Prostate gland (tissue), 2 donors: ENCODE data around the gene TOR1AIP1. TPM values are rescaled to one million over a fixed set of nuclear protein-coding genes. Genes with fewer than 3 reads are reported as not detected.
"Not testable (repeated sequence)": the region's sequence is repeated elsewhere in the genome, so short reads cannot be mapped to it uniquely, and the experiment has no call there.

Source experiments
- DNase-seq: peaks from one replicate; pipeline ENCODE4 v3.0.0-alpha.2; 2019; ENCODE audit warnings: low spot score
- H3K27ac ChIP-seq, 2 donors: fragments of 200-600 bp; sonication (generic); 2 replicates each; pipeline ENCODE4 v1.5.1; 2017 to 2019
- H3K27me3 ChIP-seq: fragments of 200-600 bp; sonication (generic); replicated peaks from 2 replicates; pipeline ENCODE4 v1.5.1; 2019; ENCODE audit not compliant: insufficient read depth
- H3K36me3 ChIP-seq, 2 donors: fragments of 200-600 bp; sonication (generic); 1 replicate in 1 of 2; 2 replicates in 1 of 2; pipeline versions ENCODE4 v1.5.1 to v1.8.1; 2017 to 2019
- H3K4me1 ChIP-seq: fragments of 200-600 bp; sonication (generic); replicated peaks from 2 replicates; pipeline ENCODE4 v1.5.1; 2019
- H3K4me3 ChIP-seq, 2 donors: fragments of 200-600 bp; sonication (generic); 2 replicates each; pipeline ENCODE4 v1.5.1; 2017 to 2019
- H3K9me3 ChIP-seq: fragments of 200-600 bp; sonication (generic); 2 replicates; pipeline ENCODE4 v1.5.1; 2017
- POLR2A ChIP-seq: fragments of 450-650 bp; IDR thresholded peaks from one replicate; pipeline ENCODE4 v1.6.1; 2016; ENCODE audit warnings: antibody characterized with exemption, mild to moderate bottlenecking
- POLR2AphosphoS5 ChIP-seq: sonication (generic); formaldehyde crosslinking; IDR thresholded peaks from one replicate; pipeline ENCODE4 v1.6.1; 2017; ENCODE audit warnings: antibody characterized with exemption
- WGBS: methylation state at CpG from one replicate; pipeline ENCODE4 v1.1.5; 2018; 5-methylcytosine and 5-hydroxymethylcytosine counted together
- intact Hi-C: fragments of 100-400 bp; cut with DNase I; formaldehyde crosslinking; loops from one replicate; pipeline ENCODE4 v1.14.2; 2022
- total RNA-seq, 2 donors: library from RNA; depleted of rRNA; stranded (reverse); fragments of >200 nt; gene quantifications; one replicate each; pipeline ENCODE4 v1.1.0, GENCODE V29; 2016
- TF ChIP-seq, protein P1 (sequence below), 4 experiments: fragments of 200-600 bp in 2 of 4; fragments of 450-650 bp in 2 of 4; sonication (generic) in 2 of 4; IDR thresholded peaks; 1 replicate in 3 of 4; 2 replicates in 1 of 4; pipeline ENCODE4 v1.5.1; 2016 to 2019; ENCODE audit warnings: antibody characterized with exemption in 4 of 4, mild to moderate bottlenecking in 2 of 4, moderate library complexity in 2 of 4

The TOR1AIP1 gene
- total RNA-seq, 2 donors from 2014 or later, result 81.7 to 86.4 TPM

DNA sequence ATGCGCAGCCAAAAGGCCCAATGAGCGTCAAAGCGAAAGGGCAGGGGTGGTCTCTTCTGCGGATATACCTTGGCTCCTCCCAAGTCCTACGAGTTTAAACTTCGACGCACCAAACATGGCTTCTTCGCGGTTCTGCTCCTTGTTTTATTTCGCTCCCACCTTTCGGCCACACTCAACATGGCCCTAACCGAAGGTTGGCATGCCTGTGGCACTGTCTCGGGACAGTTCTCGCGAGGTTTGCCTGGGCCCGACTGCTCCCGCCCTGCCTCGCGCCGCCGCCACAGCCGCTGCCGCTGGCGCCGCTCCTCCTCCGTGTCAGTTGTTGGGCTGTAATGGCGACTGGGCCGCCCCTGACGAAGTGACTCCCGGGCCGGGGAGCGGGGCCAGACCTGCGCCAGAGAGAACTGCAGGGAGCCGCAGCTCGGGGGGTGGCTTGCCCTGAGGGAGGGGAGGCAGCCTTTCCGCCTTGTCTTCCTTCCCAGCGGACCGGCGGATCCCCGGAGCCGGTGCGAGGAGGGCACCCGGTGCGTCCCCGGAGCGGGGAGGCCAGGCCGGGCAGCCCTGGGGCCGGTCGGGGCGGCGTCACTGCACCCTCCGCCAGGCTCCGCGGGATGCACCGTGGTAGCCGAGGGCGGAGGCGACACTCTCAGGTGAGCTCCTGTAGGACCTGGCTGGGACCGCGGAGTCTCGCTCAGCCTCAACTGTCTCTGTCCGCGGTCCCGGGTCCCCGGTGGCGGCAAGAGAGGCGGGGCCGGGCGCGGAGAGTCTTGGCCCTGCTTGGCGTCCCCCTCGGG is 72.6 kb downstream of the TOR1AIP1 start, which contains the start of gene CEP350:
Gene CEP350, plus strand, starts transcription at position 318 of the 794 bp plus-strand sequence. CDS start 31,372 bp downstream, outside the sequence.
- TF ChIP-seq POLR2AphosphoS5 (peak; percentile 96), POLR2A (peak; percentile 85)
- TF ChIP-seq, protein P1, sequence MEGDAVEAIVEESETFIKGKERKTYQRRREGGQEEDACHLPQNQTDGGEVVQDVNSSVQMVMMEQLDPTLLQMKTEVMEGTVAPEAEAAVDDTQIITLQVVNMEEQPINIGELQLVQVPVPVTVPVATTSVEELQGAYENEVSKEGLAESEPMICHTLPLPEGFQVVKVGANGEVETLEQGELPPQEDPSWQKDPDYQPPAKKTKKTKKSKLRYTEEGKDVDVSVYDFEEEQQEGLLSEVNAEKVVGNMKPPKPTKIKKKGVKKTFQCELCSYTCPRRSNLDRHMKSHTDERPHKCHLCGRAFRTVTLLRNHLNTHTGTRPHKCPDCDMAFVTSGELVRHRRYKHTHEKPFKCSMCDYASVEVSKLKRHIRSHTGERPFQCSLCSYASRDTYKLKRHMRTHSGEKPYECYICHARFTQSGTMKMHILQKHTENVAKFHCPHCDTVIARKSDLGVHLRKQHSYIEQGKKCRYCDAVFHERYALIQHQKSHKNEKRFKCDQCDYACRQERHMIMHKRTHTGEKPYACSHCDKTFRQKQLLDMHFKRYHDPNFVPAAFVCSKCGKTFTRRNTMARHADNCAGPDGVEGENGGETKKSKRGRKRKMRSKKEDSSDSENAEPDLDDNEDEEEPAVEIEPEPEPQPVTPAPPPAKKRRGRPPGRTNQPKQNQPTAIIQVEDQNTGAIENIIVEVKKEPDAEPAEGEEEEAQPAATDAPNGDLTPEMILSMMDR (IDR thresholded peaks at IDR 0.05), result peak in 2 of 4 experiments; percentile 11 to 36
- Histone ChIP-seq H3K27ac (peak within 1 kb of the TSS; percentile 93 to 96), H3K27me3 (no peaks in the 10 kb centered on the region), H3K4me3 (peak within 1 kb of the TSS; percentile 91 to 95), H3K36me3 (no peaks in the 10 kb centered on the region), H3K9me3 (no peaks in the 10 kb centered on the region), H3K4me1 (no peaks in the 10 kb centered on the region)
- intact Hi-C loops, result loop anchor here (2.0 to 10.0 kb wide), 2 partner anchors 78 to 200 kb away; partner anchors contain the start of genes QSOX1 and TOR1AIP2
- DNase-seq, result peak; percentile 98
- WGBS, result 1% methylated on average over 69 of the region's 72 CpGs

DNA sequence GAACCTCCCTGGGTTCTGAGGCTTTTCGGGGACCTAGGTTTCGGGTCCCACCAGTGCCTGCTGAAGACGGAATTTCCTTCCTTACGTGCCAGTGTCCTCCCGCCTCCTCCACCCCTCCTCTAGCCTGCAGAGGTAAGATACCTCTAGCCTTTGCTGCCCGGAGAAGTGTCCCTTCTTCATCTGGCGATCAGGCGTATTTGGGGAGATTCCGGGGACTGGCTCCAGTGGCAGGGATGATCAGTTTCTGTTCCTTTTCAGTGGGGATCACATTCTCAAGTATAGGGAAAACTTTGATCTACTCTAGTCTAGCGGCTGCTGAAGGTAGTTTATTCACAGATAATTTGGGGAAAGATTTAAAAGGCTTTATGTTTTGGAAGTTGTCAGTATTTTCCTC is 73.2 kb downstream of the TOR1AIP1 start:
- no peak for TF ChIP-seq POLR2AphosphoS5
- TF ChIP-seq, protein P1 (IDR thresholded peaks at IDR 0.05), result no peak
- TF ChIP-seq POLR2A, result no peak
- H3K9me3 ChIP-seq, result no peaks in the 10 kb centered on the region
- no peaks in the 10 kb centered on the region for H3K4me1 ChIP-seq
- intact Hi-C loops, result loop anchor here (2.0 to 10.0 kb wide), 2 partner anchors 78 to 200 kb away; partner anchors contain the start of genes QSOX1 and TOR1AIP2
- H3K27ac ChIP-seq, result peak overlapping the region; percentile 93 to 96
- peak overlapping the region; percentile 91 to 95 for H3K4me3 ChIP-seq
- WGBS, result 0% methylated on average over 10 of the region's 10 CpGs
- DNase-seq, result no peak
- no peaks in the 10 kb centered on the region for H3K27me3 ChIP-seq
- H3K36me3 ChIP-seq, result no peaks in the 10 kb centered on the region

DNA sequence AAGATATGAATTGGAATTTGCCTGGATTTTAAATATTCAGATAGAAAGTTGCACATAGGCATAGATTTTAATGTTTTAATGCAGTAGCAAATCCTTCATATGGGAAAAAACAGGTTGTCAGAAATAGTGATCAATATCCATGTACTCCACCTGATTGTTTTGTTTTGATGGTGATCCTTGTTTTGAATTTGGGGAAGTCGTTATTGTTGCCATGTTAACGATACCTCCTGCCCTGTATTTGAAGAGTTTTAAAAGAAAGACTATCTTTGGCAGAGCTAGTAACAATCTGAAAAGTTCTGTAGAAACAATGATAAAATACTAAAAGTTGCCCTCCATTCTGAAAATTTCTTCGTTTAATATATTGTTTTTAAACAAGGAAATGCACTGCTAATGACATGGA is 73.6 kb downstream of the TOR1AIP1 start:
- Histone ChIP-seq H3K4me1 (no peaks in the 10 kb centered on the region), H3K27ac (peak overlapping the region; percentile 93 to 96), H3K36me3 (no peaks in the 10 kb centered on the region), H3K27me3 (no peaks in the 10 kb centered on the region), H3K9me3 (no peaks in the 10 kb centered on the region), H3K4me3 (peak overlapping the region; percentile 91 to 95)
- WGBS, result 3% methylated on average over 3 of the region's 3 CpGs
- intact Hi-C loops, result loop anchor here (2.0 to 10.0 kb wide), 2 partner anchors 79 to 199 kb away; partner anchors contain the start of genes QSOX1 and TOR1AIP2
- no peak for DNase-seq
- TF ChIP-seq POLR2AphosphoS5, result no peak
- TF ChIP-seq, protein P1 (IDR thresholded peaks at IDR 0.05), result no peak
- no peak for TF ChIP-seq POLR2A

DNA sequence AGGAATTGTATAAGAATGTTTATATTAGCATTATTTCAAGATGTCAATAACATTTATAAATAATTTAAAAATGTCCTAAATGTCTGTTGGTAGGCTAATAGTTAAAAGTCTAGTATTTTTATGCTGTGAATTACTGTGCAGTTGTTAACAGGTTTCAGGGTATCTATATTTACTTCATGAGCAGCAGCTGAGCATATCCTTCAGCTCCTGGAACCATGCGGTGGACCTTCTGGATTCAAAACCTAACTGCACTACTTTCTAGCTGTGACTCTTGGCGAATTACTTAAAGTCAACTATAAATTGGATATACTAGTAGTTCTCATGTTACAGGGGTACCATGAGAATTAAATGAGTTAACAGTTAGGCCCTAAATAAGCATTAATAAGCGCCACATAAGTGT is 76.3 kb downstream of the TOR1AIP1 start:
- Histone ChIP-seq H3K27me3 (no peaks in the 10 kb centered on the region), H3K4me3 (no peak overlapping the region), H3K9me3 (no peaks in the 10 kb centered on the region), H3K27ac (no peak overlapping the region), H3K4me1 (no peaks in the 10 kb centered on the region), H3K36me3 (no peaks in the 10 kb centered on the region)
- 83% methylated on average over 3 of the region's 3 CpGs for WGBS
- no peak for DNase-seq
- intact Hi-C loops, result loop anchor here (10.0 kb wide), 1 partner anchor 196 kb away; the partner anchor contains the start of gene QSOX1
- TF ChIP-seq, protein P1 (IDR thresholded peaks at IDR 0.05), result no peak
- no peak for TF ChIP-seq POLR2AphosphoS5
- TF ChIP-seq POLR2A, result no peak

DNA sequence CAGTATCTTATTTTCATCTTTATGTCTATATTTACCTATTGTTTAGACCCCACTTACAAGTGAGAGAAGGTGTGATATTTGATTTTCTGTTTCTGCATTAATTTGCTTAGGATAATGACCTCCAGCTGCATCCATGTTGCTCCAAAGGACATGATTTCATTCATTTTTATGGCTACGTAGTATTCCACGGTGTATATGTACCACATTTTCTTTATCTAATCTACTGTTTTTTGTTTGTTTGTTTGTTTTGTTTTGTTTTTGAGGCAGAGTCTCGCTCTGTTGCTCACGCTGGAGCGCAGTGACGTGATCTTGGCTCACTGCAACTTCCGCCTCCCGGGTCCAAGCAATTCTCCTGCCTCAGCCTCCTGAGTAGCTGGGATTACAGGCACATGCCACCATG is 80.1 kb downstream of the TOR1AIP1 start:
- intact Hi-C loops, H3K4me1 ChIP-seq, H3K27ac ChIP-seq, H3K4me3 ChIP-seq, DNase-seq, H3K36me3 ChIP-seq, H3K27me3 ChIP-seq, H3K9me3 ChIP-seq: not testable (repeated sequence)
- 94% methylated on average over 8 of the region's 8 CpGs for WGBS
